NOMO-1 treated with dmso at 0.1 percent for 144 hours (cell line): ENCODE measurements around the gene GPR12.

Experiments
- DNase-seq: peaks from one replicate; lab custom pipeline; 2025; ENCODE audit not compliant: unreplicated experiment; lab: John Stamatoyannopoulos, UW

GPR12 gene

DNA sequence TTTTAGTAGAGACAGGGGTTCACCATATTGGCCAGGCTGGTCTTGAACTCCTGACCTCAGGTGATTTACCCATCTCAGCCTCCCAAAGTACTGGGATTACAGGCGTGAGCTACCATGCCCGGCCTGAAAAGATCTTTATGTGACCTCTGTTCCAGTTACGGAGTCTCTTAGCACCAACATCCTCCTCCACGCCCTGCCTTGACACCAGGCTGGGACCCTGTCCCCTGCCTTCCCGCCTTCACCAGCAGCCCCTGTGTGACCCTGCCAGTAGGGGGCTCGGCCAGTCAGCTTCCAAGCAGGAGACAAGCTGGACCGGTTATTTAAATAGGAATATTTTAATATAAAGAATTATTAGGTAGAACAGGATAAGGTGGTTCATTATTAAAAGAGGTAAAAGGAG is 54.2 kb downstream of the GPR12 start:
- no peak for DNase-seq

- no peak for DNase-seq
Observed at GRCh38 chr13:26705536-26705935, 55.0 kb downstream of the GPR12 start.
